ENCODE results near the gene RAB37. TPM values are rescaled to one million over a fixed set of nuclear protein-coding genes. Genes with fewer than 3 reads are reported as not detected.

RAB37 gene
- total and polyA plus RNA-seq, 2 of the 13 experiments (the other 11 are each of a cell fraction or from before 2014, with no cell fraction given) = 0.91 to 3.7 TPM

GRCh38 chr17:74736513-74737298, at the start of gene RAB37 (continued):
- TF ChIP-seq PRDM15 (CRISPR knock-in tag; IDR thresholded peaks at IDR 0.05) (no peak), ZNF7 (CRISPR knock-in tag; IDR thresholded peaks at IDR 0.05) (no peak), HNRNPH1 (optimal IDR thresholded peaks at IDR 0.05; ENCODE audit: low read depth, low read length) (no peak), SALL1 (CRISPR knock-in tag; IDR thresholded peaks at IDR 0.05) (peak; percentile 98), ZKSCAN8 (CRISPR knock-in tag; IDR thresholded peaks at IDR 0.05; ENCODE audit: borderline replicate concordance) (peak; percentile 63; the same call in 1 of the 2 replicates), ZBTB39 (CRISPR knock-in tag; IDR thresholded peaks at IDR 0.05) (0 out of 2 replicates have a peak, but pooled peaks have one; percentile 43), REL (CRISPR knock-in tag; conservative IDR thresholded peaks at IDR 0.05) (no peak), AHR (CRISPR knock-in tag; IDR thresholded peaks at IDR 0.05) (no peak), HMGXB4 (CRISPR knock-in tag; IDR thresholded peaks at IDR 0.05; ENCODE audit: borderline replicate concordance in 1 of 2, low read depth in 1 of 2) (peak; percentile 88 to 93), FOXP4 (CRISPR knock-in tag; IDR thresholded peaks at IDR 0.05) (peak; percentile 95), THAP11 (CRISPR knock-in tag; IDR thresholded peaks at IDR 0.05) (peak; percentile 80), SRY (CRISPR knock-in tag; IDR thresholded peaks at IDR 0.05) (peak; percentile 44; the same call in 1 of the 2 replicates), SAFB2 (CRISPR knock-in tag; IDR thresholded peaks at IDR 0.05; ENCODE audit: borderline replicate concordance, low read depth) (no peak), ZNF746 (CRISPR knock-in tag; IDR thresholded peaks at IDR 0.05) (peak; percentile 96), TRAFD1 (CRISPR knock-in tag; IDR thresholded peaks at IDR 0.05; ENCODE audit: borderline replicate concordance) (no peak), ZNF616 (CRISPR knock-in tag; IDR thresholded peaks at IDR 0.05; ENCODE audit: low read depth) (no peak)

All from HepG2 (cell line).